ENCODE data around the gene JADE2.
A peak's percentile ranks its signal among the peaks of the same experiment; 100 is the strongest.

The JADE2 gene

GRCh38 chr5:134565791-134566740, 40.6 kb downstream of the JADE2 start:
- in situ Hi-C loops (cut with HindIII; ENCODE audit: low sequenced_read_pairs) = no loop called here
- TF ChIP-seq CTCF (IDR thresholded peaks at IDR 0.05; ENCODE audit: low read depth, low read length) = no peak
- H3K4me3 ChIP-seq (ENCODE audit: low read depth, low read length) = no peak overlapping the region
- no peak for DNase-seq (ENCODE audit: low read depth, low spot score)

GRCh38 chr5:134566741-134567221, 41.3 kb downstream of the JADE2 start:
- in situ Hi-C loops (cut with HindIII; ENCODE audit: low sequenced_read_pairs) = no loop called here
- no peak for DNase-seq (ENCODE audit: low read depth, low spot score)
- no peak for TF ChIP-seq CTCF (IDR thresholded peaks at IDR 0.05; ENCODE audit: low read depth, low read length)

GRCh38 chr5:134567641-134568336, 42.3 kb downstream of the JADE2 start:
- DNase-seq (ENCODE audit: low read depth, low spot score) = peak; percentile 52
- in situ Hi-C loops (cut with HindIII; ENCODE audit: low sequenced_read_pairs) = no loop called here
- no peak for TF ChIP-seq CTCF (IDR thresholded peaks at IDR 0.05; ENCODE audit: low read depth, low read length)
- H3K4me3 ChIP-seq (ENCODE audit: low read depth, low read length) = no peak overlapping the region

More at GRCh38 chr5:134566741-134567221, 41.3 kb downstream of the JADE2 start:
- no peak overlapping the region for H3K4me3 ChIP-seq (ENCODE audit: low read depth, low read length)

- in situ Hi-C loops (cut with HindIII; ENCODE audit: low sequenced_read_pairs) = no loop called here
- no peak for DNase-seq (ENCODE audit: low read depth, low spot score)
- no peak overlapping the region for H3K4me3 ChIP-seq (ENCODE audit: low read depth, low read length)
- no peak for TF ChIP-seq CTCF (IDR thresholded peaks at IDR 0.05; ENCODE audit: low read depth, low read length)
Measured at GRCh38 chr5:134568337-134568700, 42.8 kb downstream of the JADE2 start.

GRCh38 chr5:134568761-134569695, 43.6 kb downstream of the JADE2 start:
- DNase-seq (ENCODE audit: low read depth, low spot score) = no peak
- no peak overlapping the region for H3K4me3 ChIP-seq (ENCODE audit: low read depth, low read length)
- in situ Hi-C loops (cut with HindIII; ENCODE audit: low sequenced_read_pairs) = no loop called here

More at GRCh38 chr5:134568761-134569695, 43.6 kb downstream of the JADE2 start:
- TF ChIP-seq CTCF (IDR thresholded peaks at IDR 0.05; ENCODE audit: low read depth, low read length) = no peak
